HG03571 (cell line): ENCODE results near the gene TAF8.
"Not testable (repeated sequence)": the region's sequence is repeated elsewhere in the genome, so short reads cannot be mapped to it uniquely, and the experiment has no call there.

Experiments used
- ATAC-seq: cut with Tn5 transposase; IDR thresholded peaks from one replicate; pipeline ENCODE4 v1.9.1; 2021; ENCODE audit not compliant: unreplicated experiment

TAF8 gene

GRCh38 chr6:42028234-42029061 lies 21.9 kb upstream of the TAF8 start:
- no peak for ATAC-seq

- no peak for ATAC-seq
These were observed 21.1 kb upstream of the TAF8 start for GRCh38 chr6:42029062-42029685.

GRCh38 chr6:42029881-42030280 lies 20.4 kb upstream of the TAF8 start:
- ATAC-seq: no peak

GRCh38 chr6:42030585-42031506 lies 19.5 kb upstream of the TAF8 start:
- ATAC-seq: no peak

GRCh38 chr6:42032366-42032765 lies 18.0 kb upstream of the TAF8 start:
- no peak for ATAC-seq

GRCh38 chr6:42037669-42038068 lies 12.7 kb upstream of the TAF8 start:
- not testable (repeated sequence) for ATAC-seq

GRCh38 chr6:42038163-42038562 lies 12.2 kb upstream of the TAF8 start:
- ATAC-seq: no peak

GRCh38 chr6:42038811-42039408 lies 11.4 kb upstream of the TAF8 start:
- ATAC-seq: no peak

GRCh38 chr6:42040856-42041480 lies 9.4 kb upstream of the TAF8 start:
- no peak for ATAC-seq

GRCh38 chr6:42041481-42042053 lies 8.8 kb upstream of the TAF8 start:
- ATAC-seq: no peak

GRCh38 chr6:42042108-42042507 lies 8.2 kb upstream of the TAF8 start:
- ATAC-seq: no peak

- no peak for ATAC-seq
These were observed 6.4 kb upstream of the TAF8 start for GRCh38 chr6:42043787-42044475.

GRCh38 chr6:42045538-42046460 lies 4.5 kb upstream of the TAF8 start:
- no peak for ATAC-seq

GRCh38 chr6:42046464-42047212 lies 3.7 kb upstream of the TAF8 start:
- ATAC-seq: no peak

GRCh38 chr6:42047213-42047590 lies 3.1 kb upstream of the TAF8 start:
- no peak for ATAC-seq

GRCh38 chr6:42047790-42048405 lies 2.4 kb upstream of the TAF8 start:
- ATAC-seq: no peak

- ATAC-seq: no peak
These were observed 1.1 kb upstream of the TAF8 start for GRCh38 chr6:42049116-42049809.
